ENCODE results near the gene DDT.
"Not testable (repeated sequence)": the region's sequence is repeated elsewhere in the genome, so short reads cannot be mapped to it uniquely, and the experiment has no call there.

DNA sequence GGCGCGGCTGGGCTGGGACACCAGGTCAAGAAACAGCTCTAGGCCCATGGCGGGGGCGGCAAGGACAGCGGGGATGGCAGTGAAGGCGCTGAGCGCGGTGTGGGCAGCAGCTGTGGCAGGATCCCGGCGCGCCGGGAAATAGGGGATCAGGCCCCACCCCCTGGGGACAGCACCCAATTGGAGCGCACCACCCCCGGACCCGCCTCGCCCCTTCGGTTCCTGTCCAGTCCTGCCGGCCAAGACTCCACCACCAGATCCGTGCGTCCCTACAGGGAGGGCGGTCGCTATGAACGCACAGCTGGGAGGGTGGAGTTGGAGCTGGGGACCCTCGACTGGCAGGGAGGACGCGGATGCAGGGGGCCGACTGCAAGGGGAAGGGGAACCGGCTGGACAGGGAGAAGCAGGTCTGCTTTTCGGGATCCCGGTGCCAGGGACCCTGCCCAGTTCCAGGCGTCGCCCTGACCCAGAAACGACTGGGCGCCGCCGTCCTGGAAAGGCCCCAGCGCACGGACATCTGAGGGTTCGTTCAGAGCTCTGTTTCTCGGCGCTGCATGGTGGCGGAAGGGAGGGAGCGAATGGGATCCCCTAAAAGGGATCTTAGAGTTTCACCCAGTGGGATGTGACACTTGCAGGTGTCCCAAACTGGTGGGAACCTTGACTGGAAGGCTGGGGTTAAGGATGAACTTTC is 13.0 kb downstream of the DDT start, which contains the start of gene GSTT2B:
- not testable (repeated sequence) for TF ChIP-seq ZNF274 (IDR thresholded peaks at IDR 0.05; ENCODE audit: low read depth, low read length); YY1 (IDR thresholded peaks at IDR 0.05; ENCODE audit: insufficient read depth, insufficient read length)

Data from NT2/D1 (cell line).